CD4-positive, alpha-beta T cell treated with Interferon alpha-2 for 1 hour (primary cell): ENCODE measurements around the gene PGC.

Experiments
- DNase-seq, 2 donors: peaks; one replicate each; pipeline ENCODE4 v3.0.0-alpha.2; 2020 to 2022

The PGC gene

GRCh38 chr6:41711323-41712038 lies 35.7 kb downstream of the PGC start:
- DNase-seq: no peak

GRCh38 chr6:41709375-41709774 lies 37.8 kb downstream of the PGC start:
- no peak for DNase-seq

GRCh38 chr6:41708856-41709255 lies 38.3 kb downstream of the PGC start:
- DNase-seq: no peak

- DNase-seq: peak; percentile 28 to 53
These were observed 39.5 kb downstream of the PGC start for GRCh38 chr6:41707565-41708200.

- DNase-seq: no peak
These were observed 40.2 kb downstream of the PGC start for GRCh38 chr6:41706876-41707564.

GRCh38 chr6:41705996-41706835 lies 41.0 kb downstream of the PGC start:
- peak; percentile 71 to 80 for DNase-seq

GRCh38 chr6:41705311-41705995 lies 41.7 kb downstream of the PGC start:
- no peak for DNase-seq

GRCh38 chr6:41704656-41705310 lies 42.4 kb downstream of the PGC start:
- no peak for DNase-seq

- no peak for DNase-seq
These were observed 43.2 kb downstream of the PGC start for GRCh38 chr6:41704028-41704427.

- DNase-seq: no peak
These were observed 44.3 kb downstream of the PGC start for GRCh38 chr6:41702771-41703494.

- no peak for DNase-seq
These were observed 45.0 kb downstream of the PGC start for GRCh38 chr6:41702089-41702745.

- no peak for DNase-seq
These were observed 46.5 kb downstream of the PGC start for GRCh38 chr6:41700463-41701347.

GRCh38 chr6:41699063-41699462 lies 48.1 kb downstream of the PGC start:
- no peak for DNase-seq

- no peak for DNase-seq
These were observed 49.1 kb downstream of the PGC start for GRCh38 chr6:41697861-41698781.

- DNase-seq: no peak
These were observed 50.4 kb downstream of the PGC start for GRCh38 chr6:41696788-41697187.

GRCh38 chr6:41695825-41696224 lies 51.4 kb downstream of the PGC start:
- DNase-seq: no peak

- DNase-seq: no peak
These were observed 52.2 kb downstream of the PGC start for GRCh38 chr6:41694815-41695526.
